Measurements from ENCODE around the gene ZNF23.

GRCh38 chr16:71404364-71404763, 57.7 kb downstream of the ZNF23 start:
- TF ChIP-seq, protein P1, sequence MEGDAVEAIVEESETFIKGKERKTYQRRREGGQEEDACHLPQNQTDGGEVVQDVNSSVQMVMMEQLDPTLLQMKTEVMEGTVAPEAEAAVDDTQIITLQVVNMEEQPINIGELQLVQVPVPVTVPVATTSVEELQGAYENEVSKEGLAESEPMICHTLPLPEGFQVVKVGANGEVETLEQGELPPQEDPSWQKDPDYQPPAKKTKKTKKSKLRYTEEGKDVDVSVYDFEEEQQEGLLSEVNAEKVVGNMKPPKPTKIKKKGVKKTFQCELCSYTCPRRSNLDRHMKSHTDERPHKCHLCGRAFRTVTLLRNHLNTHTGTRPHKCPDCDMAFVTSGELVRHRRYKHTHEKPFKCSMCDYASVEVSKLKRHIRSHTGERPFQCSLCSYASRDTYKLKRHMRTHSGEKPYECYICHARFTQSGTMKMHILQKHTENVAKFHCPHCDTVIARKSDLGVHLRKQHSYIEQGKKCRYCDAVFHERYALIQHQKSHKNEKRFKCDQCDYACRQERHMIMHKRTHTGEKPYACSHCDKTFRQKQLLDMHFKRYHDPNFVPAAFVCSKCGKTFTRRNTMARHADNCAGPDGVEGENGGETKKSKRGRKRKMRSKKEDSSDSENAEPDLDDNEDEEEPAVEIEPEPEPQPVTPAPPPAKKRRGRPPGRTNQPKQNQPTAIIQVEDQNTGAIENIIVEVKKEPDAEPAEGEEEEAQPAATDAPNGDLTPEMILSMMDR (IDR thresholded peaks at IDR 0.05) = no peak
- no peak for TF ChIP-seq POLR2A (IDR thresholded peaks at IDR 0.05)
